NB4 (cell line): ENCODE data around the gene TSHZ2.

Experiments used
- CTCF ChIP-seq: IDR thresholded peaks from one replicate; pipeline ENCODE4 v1.5.1; 2012; ENCODE audit warnings: low read depth, low read length
- MAX ChIP-seq: IDR thresholded peaks from 2 replicates; pipeline ENCODE4 v1.6.1; 2011; ENCODE audit warnings: low read depth, low read length
- MYC ChIP-seq: IDR thresholded peaks from 2 replicates; pipeline ENCODE4 v1.6.1; 2011; ENCODE audit warnings: low read depth, low read length
- POLR2A ChIP-seq: IDR thresholded peaks from 2 replicates; pipeline ENCODE4 v1.6.1; 2011; ENCODE audit warnings: mild to moderate bottlenecking; ENCODE audit not compliant: insufficient read length; ENCODE audit errors: extremely low read depth

GRCh38 chr20:53379014-53379832, 407.1 kb downstream of the TSHZ2 start:
- TF ChIP-seq CTCF (no peak), MAX (no peak), POLR2A (no peak), MYC (no peak)
